Right lobe of liver (tissue), 6 donors: Measurements from ENCODE around the gene TMEM18. TPM values are rescaled to one million over a fixed set of nuclear protein-coding genes. Genes with fewer than 3 reads are reported as not detected.

ENCODE experiments used
- ATAC-seq, 4 donors: fragments of 200-7000 bp; cut with Tn5 transposase; one replicate each; pipeline ENCODE4 v1.9.1; 2020; ENCODE audit warnings: mild to moderate bottlenecking in 4 of 4, moderate library complexity in 4 of 4
- DNase-seq, 3 donors: peaks; one replicate each; pipeline ENCODE4 v3.0.0-alpha.2; 2020
- H3K27ac ChIP-seq, 3 donors: fragments of 200-600 bp; one replicate each; pipeline ENCODE4 v1.8.0; 2022
- H3K27me3 ChIP-seq, 2 donors: fragments of 200-600 bp; one replicate each; pipeline ENCODE4 v1.8.0; 2022
- H3K36me3 ChIP-seq, 4 donors: fragments of 200-600 bp; sonication (generic) in 1 of 4; one replicate each; pipeline versions ENCODE4 v1.5.1 to v1.8.0; 2017 to 2022; ENCODE audit warnings: control low read depth in 1 of 4
- H3K4me1 ChIP-seq, 4 donors: fragments of 200-600 bp; sonication (generic) in 1 of 4; one replicate each; pipeline versions ENCODE4 v1.5.1 to v1.8.0; 2017 to 2022; ENCODE audit warnings: control low read depth in 1 of 4
- H3K4me3 ChIP-seq, 3 donors: fragments of 200-600 bp; one replicate each; pipeline ENCODE4 v1.8.0; 2022
- H3K9me3 ChIP-seq, 4 donors: fragments of 200-600 bp; sonication (generic) in 1 of 4; one replicate each; pipeline versions ENCODE4 v1.5.1 to v1.8.0; 2017 to 2022; ENCODE audit warnings: control low read depth in 1 of 4
- POLR2A ChIP-seq: fragments of 450-650 bp; IDR thresholded peaks from one replicate; pipeline ENCODE4 v1.6.1; 2017; ENCODE audit warnings: antibody characterized with exemption, mild to moderate bottlenecking
- WGBS: methylation state at CpG from one replicate; pipeline ENCODE4 v1.1.6; 2018; ENCODE audit warnings: low coverage, low lambda C conversion rate; ENCODE audit not compliant: insufficient coverage; ENCODE audit errors: missing lambda C conversion rate; 5-methylcytosine and 5-hydroxymethylcytosine counted together
- intact Hi-C, 2 donors: fragments of 100-400 bp; cut with DNase I; formaldehyde crosslinking; loops; one replicate each; pipeline versions ENCODE4 v1.11.2 to v1.14.1; 2022
- total RNA-seq, 6 experiments: library from RNA; depleted of rRNA in 2 of 6; stranded (reverse); fragments of >200 nt in 2 of 6; fragmentation: NEBNext Ultra II Directional in 3 of 6; extraction: Animal tissue kit (Norgen Biotek cat#: 25700) in 3 of 6; gene quantifications; one replicate each; pipeline versions ENCODE4 v1.1.0 to v1.2.4, GENCODE V29; 2016 to 2023
- TF ChIP-seq, protein P1 (sequence below), 4 donors: fragments of 200-600 bp in 3 of 4; fragments of 450-650 bp in 1 of 4; IDR thresholded peaks; one replicate each; pipeline versions ENCODE4 v1.5.1 to v1.8.0; 2016 to 2022; ENCODE audit warnings: antibody characterized with exemption in 4 of 4, mild to moderate bottlenecking in 2 of 4
- donor health status: DM: no; HTN: yes; CAD: no.
- donor health status: DM: no; HTN: no; CAD: no.
- donor health status: DM: no; HTN: no; CAD: no.
- donor health status: DM: no; HTN: yes; CAD: no.
- donor health status: DM: no; HTN: yes; CAD: no.

Gene TMEM18
- total RNA-seq, 6 experiments from 2014 or later, result 4.2 to 11.4 (median 7.0) TPM

DNA sequence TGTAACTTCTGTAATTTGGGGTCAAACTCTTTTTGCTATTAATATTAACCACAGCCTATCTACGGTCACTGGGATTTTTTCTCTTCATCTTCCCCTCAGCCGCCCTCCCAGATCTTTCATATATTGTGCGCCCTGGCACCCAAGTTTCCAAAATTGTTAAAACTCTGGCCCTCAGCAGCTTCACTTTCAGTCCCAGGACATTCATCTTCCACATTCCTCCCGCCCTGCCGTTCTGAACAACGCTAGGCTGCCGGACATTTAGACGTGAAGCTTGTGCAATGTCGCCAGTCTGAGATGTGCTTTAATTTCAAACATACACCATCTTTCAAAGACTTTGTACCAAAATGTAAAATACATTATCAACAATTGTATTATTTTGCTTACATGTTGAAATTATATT, 1.8 kb upstream of the TMEM18 start:
- no peaks in the 10 kb centered on the region for H3K27me3 ChIP-seq
- TF ChIP-seq, protein P1, sequence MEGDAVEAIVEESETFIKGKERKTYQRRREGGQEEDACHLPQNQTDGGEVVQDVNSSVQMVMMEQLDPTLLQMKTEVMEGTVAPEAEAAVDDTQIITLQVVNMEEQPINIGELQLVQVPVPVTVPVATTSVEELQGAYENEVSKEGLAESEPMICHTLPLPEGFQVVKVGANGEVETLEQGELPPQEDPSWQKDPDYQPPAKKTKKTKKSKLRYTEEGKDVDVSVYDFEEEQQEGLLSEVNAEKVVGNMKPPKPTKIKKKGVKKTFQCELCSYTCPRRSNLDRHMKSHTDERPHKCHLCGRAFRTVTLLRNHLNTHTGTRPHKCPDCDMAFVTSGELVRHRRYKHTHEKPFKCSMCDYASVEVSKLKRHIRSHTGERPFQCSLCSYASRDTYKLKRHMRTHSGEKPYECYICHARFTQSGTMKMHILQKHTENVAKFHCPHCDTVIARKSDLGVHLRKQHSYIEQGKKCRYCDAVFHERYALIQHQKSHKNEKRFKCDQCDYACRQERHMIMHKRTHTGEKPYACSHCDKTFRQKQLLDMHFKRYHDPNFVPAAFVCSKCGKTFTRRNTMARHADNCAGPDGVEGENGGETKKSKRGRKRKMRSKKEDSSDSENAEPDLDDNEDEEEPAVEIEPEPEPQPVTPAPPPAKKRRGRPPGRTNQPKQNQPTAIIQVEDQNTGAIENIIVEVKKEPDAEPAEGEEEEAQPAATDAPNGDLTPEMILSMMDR (IDR thresholded peaks at IDR 0.05), result no peak
- TF ChIP-seq POLR2A, result no peak

DNA sequence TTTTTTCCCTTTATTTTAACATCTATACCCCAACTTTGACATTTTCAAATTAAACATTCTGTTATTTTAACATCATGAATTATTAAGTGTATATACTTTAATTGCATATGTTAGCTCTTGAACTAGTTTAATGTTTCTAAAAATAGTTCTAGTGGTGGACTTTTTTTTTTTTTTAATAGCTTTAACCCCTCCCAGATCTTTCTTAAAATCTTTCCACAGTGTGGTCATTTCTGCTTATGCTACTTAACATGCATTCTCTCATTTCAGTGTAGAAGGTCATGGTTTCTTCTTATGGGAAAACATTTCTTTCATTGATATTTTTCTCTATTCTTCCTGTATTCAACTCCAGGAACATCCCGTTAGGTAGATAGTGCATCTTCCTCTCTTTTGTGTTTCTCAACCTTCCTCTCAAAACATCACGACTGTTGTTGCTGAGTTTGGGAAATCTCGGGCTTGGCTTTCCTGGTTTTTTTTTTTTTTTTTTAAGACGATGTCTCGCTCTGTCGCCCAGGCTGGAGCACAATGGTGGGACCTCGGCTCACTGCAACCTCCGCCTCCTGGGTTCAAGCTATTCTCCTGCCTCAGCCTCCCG, 849 bp upstream of the TMEM18 start:
- Histone ChIP-seq H3K36me3 (no peaks in the 10 kb centered on the region), H3K9me3 (no peaks in the 10 kb centered on the region), H3K27me3 (no peaks in the 10 kb centered on the region), H3K4me3 (peak overlapping the region; percentile 89 to 96 (median 89)), H3K4me1 (peaks cover 0 to 13% (median 0%) of the 10 kb centered on the region in 4 donors), H3K27ac (peak overlapping the region; percentile 93 to 99 (median 98))
- DNase-seq (no peak), ATAC-seq (no peak)
- 59% methylated on average over 8 of the region's 9 CpGs for WGBS
- TF ChIP-seq POLR2A, result no peak
- TF ChIP-seq, protein P1 (IDR thresholded peaks at IDR 0.05), result no peak
- intact Hi-C loops, result no loop called here

More for the DNA sequence above, 1.8 kb upstream of the TMEM18 start:
- Histone ChIP-seq H3K4me3 (no peak overlapping the region), H3K36me3 (no peaks in the 10 kb centered on the region), H3K4me1 (peaks cover 0 to 13% (median 0%) of the 10 kb centered on the region in 4 donors), H3K9me3 (no peaks in the 10 kb centered on the region), H3K27ac (no peak overlapping the region)
- intact Hi-C loops, result no loop called here
- WGBS, result 97% methylated on average over 9 of the region's 9 CpGs
- DNase-seq (no peak), ATAC-seq (no peak)

DNA sequence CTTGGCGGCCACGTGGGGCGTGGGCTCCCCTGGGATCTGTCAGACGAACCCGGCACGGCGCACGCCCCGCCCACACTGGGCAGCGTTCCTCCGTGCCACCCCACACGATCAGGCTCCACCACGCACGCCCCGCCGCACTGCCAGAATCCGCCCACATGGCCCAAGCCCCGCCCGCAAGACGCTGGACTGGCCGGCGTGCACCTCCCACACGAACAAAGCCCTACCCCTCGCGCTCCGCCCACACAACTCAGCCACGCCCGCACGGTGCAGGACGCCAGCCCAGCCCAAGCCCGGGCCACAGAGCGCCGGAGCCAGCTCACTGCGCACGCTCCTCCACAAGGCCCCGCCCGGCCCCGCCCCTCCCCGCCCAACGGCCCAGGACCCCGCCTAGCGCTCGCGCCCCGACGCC, 555 bp downstream of the TMEM18 start:
- peak; percentile 86 to 95 (median 88) for ATAC-seq

DNA sequence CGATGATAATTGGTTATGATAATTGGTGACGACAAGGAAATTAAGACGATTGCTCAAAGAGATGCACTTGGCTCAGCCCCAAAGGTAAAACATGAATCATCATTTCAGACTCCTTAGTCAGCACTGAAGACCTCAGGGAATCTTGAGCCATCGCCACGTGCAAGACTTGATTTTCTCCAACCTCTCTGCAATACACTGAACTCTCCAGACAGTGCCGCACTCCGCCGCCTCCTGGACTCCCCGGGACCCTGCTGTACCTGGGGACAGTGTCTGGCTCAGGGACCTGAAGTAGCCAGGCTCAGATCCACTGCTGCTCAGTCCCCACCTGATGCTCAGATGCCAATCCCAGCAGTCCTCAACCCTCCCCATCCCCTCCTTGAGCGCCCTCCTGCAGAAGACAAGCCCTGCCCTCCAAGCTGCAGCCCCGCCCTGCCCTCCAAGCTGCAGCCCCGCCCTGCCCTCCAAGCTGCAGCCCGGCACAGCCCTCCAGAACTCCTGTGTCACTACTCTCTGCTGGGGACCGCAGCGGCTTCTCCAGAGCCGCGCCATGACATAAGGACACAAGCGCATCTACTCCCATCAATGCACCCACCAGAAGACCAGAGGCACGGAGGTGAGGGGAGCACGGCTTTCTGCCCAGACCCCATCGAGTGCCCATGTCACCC, 1.1 kb downstream of the TMEM18 start:
- 34% methylated on average over 12 of the region's 21 CpGs for WGBS
- H3K9me3 ChIP-seq, result no peaks in the 10 kb centered on the region
- peak overlapping the region; percentile 45 to 65 (median 46) for H3K4me3 ChIP-seq
- no peaks in the 10 kb centered on the region for H3K27me3 ChIP-seq
- TF ChIP-seq, protein P1 (IDR thresholded peaks at IDR 0.05), result no peak
- TF ChIP-seq POLR2A, result no peak
- peaks cover 0 to 6% (median 2%) of the 10 kb centered on the region in 4 donors for H3K36me3 ChIP-seq
- intact Hi-C loops, result no loop called here
- peaks cover 0 to 13% (median 0%) of the 10 kb centered on the region in 4 donors for H3K4me1 ChIP-seq
- peak in 1 of 4 donors; percentile 12 for ATAC-seq
- peak in 1 of 3 donors; percentile 64 for DNase-seq
- H3K27ac ChIP-seq, result peak overlapping the region in 1 of 3 donors; percentile 47

More for the DNA sequence above, 555 bp downstream of the TMEM18 start:
- Histone ChIP-seq H3K36me3 (peaks cover 0 to 6% (median 2%) of the 10 kb centered on the region in 4 donors), H3K4me3 (peak overlapping the region; percentile 45 to 65 (median 46)), H3K9me3 (no peaks in the 10 kb centered on the region), H3K27ac (peak overlapping the region in 1 of 3 donors; percentile 47), H3K4me1 (peaks cover 0 to 13% (median 0%) of the 10 kb centered on the region in 4 donors), H3K27me3 (no peaks in the 10 kb centered on the region)
- WGBS, result 0% methylated on average over 1 of the region's 46 CpGs
- peak; percentile 100 for DNase-seq
- intact Hi-C loops, result no loop called here
- TF ChIP-seq POLR2A, result no peak
- TF ChIP-seq, protein P1 (IDR thresholded peaks at IDR 0.05), result no peak
